IMR-90 (cell line): ENCODE results near the gene MICB.

Source experiments
- CEBPB ChIP-seq: IDR thresholded peaks from 2 replicates; pipeline ENCODE4 v1.6.1; 2012; ENCODE audit warnings: low read depth, low read length, improper control_type of control experiment
- POLR2A ChIP-seq: IDR thresholded peaks from 2 replicates; pipeline ENCODE4 v1.6.1; 2012; ENCODE audit warnings: mild to moderate bottlenecking, low read depth, low read length
- RFX5 ChIP-seq: IDR thresholded peaks from 2 replicates; pipeline ENCODE4 v1.8.0; 2012; ENCODE audit warnings: low read depth, mild to moderate bottlenecking, low read length, moderate library complexity
- TF ChIP-seq, protein P1 (sequence below): conservative IDR thresholded peaks from 2 replicates; pipeline ENCODE4 v1.5.1; 2012; ENCODE audit warnings: mild to moderate bottlenecking, low read depth, low read length, improper control_type of control experiment

DNA sequence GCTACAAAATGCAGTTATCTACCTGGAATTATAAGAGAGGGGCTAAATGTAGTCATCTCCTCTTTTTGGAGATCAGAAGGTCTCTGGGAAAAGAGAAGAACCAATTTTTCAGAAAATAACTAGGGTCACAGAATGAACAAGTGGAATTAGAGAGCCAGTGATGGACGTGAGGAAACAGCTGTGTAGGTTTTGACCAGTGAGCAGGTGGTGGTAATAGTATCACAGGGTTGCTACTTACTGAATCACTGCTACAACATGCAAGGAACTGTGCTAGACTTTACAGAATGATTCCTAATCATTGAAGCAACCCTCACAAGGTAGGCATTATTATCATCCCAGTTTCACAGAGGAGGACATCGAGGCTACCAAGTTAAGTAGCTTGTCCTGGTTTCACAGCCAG lies 46.7 kb downstream of the MICB start:
- TF ChIP-seq, protein P1, sequence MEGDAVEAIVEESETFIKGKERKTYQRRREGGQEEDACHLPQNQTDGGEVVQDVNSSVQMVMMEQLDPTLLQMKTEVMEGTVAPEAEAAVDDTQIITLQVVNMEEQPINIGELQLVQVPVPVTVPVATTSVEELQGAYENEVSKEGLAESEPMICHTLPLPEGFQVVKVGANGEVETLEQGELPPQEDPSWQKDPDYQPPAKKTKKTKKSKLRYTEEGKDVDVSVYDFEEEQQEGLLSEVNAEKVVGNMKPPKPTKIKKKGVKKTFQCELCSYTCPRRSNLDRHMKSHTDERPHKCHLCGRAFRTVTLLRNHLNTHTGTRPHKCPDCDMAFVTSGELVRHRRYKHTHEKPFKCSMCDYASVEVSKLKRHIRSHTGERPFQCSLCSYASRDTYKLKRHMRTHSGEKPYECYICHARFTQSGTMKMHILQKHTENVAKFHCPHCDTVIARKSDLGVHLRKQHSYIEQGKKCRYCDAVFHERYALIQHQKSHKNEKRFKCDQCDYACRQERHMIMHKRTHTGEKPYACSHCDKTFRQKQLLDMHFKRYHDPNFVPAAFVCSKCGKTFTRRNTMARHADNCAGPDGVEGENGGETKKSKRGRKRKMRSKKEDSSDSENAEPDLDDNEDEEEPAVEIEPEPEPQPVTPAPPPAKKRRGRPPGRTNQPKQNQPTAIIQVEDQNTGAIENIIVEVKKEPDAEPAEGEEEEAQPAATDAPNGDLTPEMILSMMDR: no peak
- no peak for TF ChIP-seq POLR2A
- TF ChIP-seq RFX5: no peak
- TF ChIP-seq CEBPB: no peak
